Spleen (tissue), 11 donors: ENCODE data around the gene PDIA5. TPM values are rescaled to one million over a fixed set of nuclear protein-coding genes. Genes with fewer than 3 reads are reported as not detected.

Experiments used
- DNase-seq: peaks from one replicate; pipeline ENCODE4 v3.0.0-alpha.2; 2020
- H3K27ac ChIP-seq, 8 donors: fragments of 200-600 bp; sonication (generic) in 7 of 8; 1 replicate in 4 of 8; 2 replicates in 4 of 8; pipeline versions ENCODE4 v1.5.0 to v1.8.0; 2016 to 2021; ENCODE audit warnings: inconsistent platforms in 4 of 8, mild to moderate bottlenecking in 4 of 8, moderate library complexity in 1 of 8
- H3K27me3 ChIP-seq, 7 donors: fragments of 200-600 bp; sonication (generic) in 6 of 7; replicated peaks in 1 of 7; 1 replicate in 4 of 7; 2 replicates in 3 of 7; pipeline versions ENCODE4 v1.5.0 to v1.8.0; 2016 to 2021; ENCODE audit warnings: inconsistent platforms in 3 of 7, mild to moderate bottlenecking in 1 of 7
- H3K36me3 ChIP-seq, 6 donors: fragments of 200-600 bp; sonication (generic) in 5 of 6; 1 replicate in 4 of 6; 2 replicates in 2 of 6; pipeline versions ENCODE4 v1.5.0 to v1.8.0; 2016 to 2021; ENCODE audit warnings: inconsistent platforms in 2 of 6
- H3K4me1 ChIP-seq, 6 donors: fragments of 200-600 bp; sonication (generic) in 5 of 6; 1 replicate in 3 of 6; 2 replicates in 3 of 6; pipeline versions ENCODE4 v1.5.0 to v1.8.0; 2016 to 2021; ENCODE audit warnings: inconsistent platforms in 3 of 6
- H3K4me3 ChIP-seq, 8 donors: fragments of 200-600 bp; sonication (generic) in 7 of 8; 1 replicate in 4 of 8; 2 replicates in 4 of 8; pipeline versions ENCODE4 v1.5.0 to v1.8.0; 2016 to 2021; ENCODE audit warnings: inconsistent platforms in 4 of 8, mild to moderate bottlenecking in 4 of 8, moderate library complexity in 2 of 8
- H3K9me3 ChIP-seq, 8 donors: fragments of 200-600 bp; sonication (generic) in 7 of 8; 1 replicate in 4 of 8; 2 replicates in 4 of 8; pipeline versions ENCODE4 v1.5.0 to v1.8.0; 2016 to 2021; ENCODE audit warnings: inconsistent platforms in 4 of 8
- POLR2A ChIP-seq, 3 donors: fragments of 450-650 bp; IDR thresholded peaks; one replicate each; pipeline ENCODE4 v1.5.1; 2017; ENCODE audit warnings: antibody characterized with exemption in 3 of 3, mild to moderate bottlenecking in 1 of 3
- POLR2AphosphoS5 ChIP-seq, 3 donors: sonication (generic); formaldehyde crosslinking; IDR thresholded peaks; one replicate each; pipeline ENCODE4 v1.5.1; 2017; ENCODE audit warnings: antibody characterized with exemption in 3 of 3
- WGBS, 5 donors: extraction: QIAGEN DNeasy Blood & Tissue Kit in 3 of 5; methylation state at CpG; one replicate each; pipeline versions ENCODE4 v1.1.5 to v1.1.7; 2013 to 2018; 5-methylcytosine and 5-hydroxymethylcytosine counted together
- intact Hi-C: fragments of 100-400 bp; cut with DNase I; formaldehyde crosslinking; loops from one replicate; pipeline ENCODE4 v1.15.0; 2023; ENCODE audit warnings: low total_unique reads
- polyA plus RNA-seq, 3 donors: library from polyadenylated mRNA; stranded (reverse); fragments of 200-250 nt; gene quantifications; one replicate each; pipeline ENCODE4 v1.2.1, GENCODE V29; 2013
- total RNA-seq, 7 donors: library from RNA; depleted of rRNA in 3 of 7; stranded (reverse); fragments of >200 nt in 3 of 7; fragmentation: NEBNext Ultra II Directional in 4 of 7; extraction: Animal tissue kit (Norgen Biotek cat#: 25700) in 4 of 7; gene quantifications; one replicate each; pipeline versions ENCODE4 v1.1.0 to v1.2.1, GENCODE V29; 2016 to 2021
- TF ChIP-seq, protein P1 (sequence below), 11 experiments: fragments of 200-600 bp in 7 of 11; fragments of 450-650 bp in 4 of 11; sonication (generic) in 4 of 11; IDR thresholded peaks in 8 of 11; conservative IDR thresholded peaks in 3 of 11; 1 replicate in 7 of 11; 2 replicates in 4 of 11; pipeline versions ENCODE4 v1.4.0 to v1.8.0; 2016 to 2021; ENCODE audit warnings: antibody characterized with exemption in 11 of 11, inconsistent platforms in 4 of 11, mild to moderate bottlenecking in 1 of 11
- donor health status: healthy with polysubstance abuse.
- donor health status: DM: no; HTN: no; CAD: no; lungs with moderate emphysema.
- donor health status: DM: no; HTN: no; CAD: no.
- donor health status: Bipolar disorder and iron deficiency.
- donor health status: healthy.
- donor health status: DM: no; HTN: no; CAD: no.
- donor health status: DM: yes; HTN: yes; CAD: no.

The PDIA5 gene
- total and polyA plus RNA-seq, 10 donors, result 5.8 to 30.2 (median 19.7) TPM

DNA sequence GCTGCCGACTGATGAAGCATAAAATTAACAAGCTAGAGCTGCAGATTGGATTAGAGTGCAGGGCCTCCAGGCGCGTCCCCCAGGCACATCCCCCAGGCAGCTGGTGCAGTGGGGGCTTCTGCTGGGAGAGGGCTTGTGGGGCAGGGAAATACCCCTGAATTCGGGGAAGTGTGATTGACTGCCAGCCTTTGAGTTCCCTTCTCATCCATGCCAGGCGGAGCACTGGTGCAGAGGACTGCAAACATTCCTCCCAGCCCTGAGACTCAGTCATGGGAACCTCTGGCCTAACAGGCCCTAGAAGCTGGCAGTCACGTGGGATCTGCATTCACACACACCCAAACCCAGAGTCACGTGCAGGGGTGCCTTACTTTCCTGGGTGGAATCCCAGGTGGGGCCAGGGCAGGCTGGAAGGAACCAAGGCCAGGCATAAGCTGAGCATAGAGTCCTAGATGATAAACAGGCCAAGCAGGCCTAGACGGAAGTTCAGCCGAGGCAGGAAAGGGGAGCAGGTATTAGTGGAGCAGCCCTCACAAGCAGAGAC, 88.7 kb downstream of the PDIA5 start:
- intact Hi-C loops, result no loop called here
- no peak for TF ChIP-seq POLR2AphosphoS5 (IDR thresholded peaks at IDR 0.05)
- TF ChIP-seq POLR2A (IDR thresholded peaks at IDR 0.05), result no peak
- TF ChIP-seq, protein P1, sequence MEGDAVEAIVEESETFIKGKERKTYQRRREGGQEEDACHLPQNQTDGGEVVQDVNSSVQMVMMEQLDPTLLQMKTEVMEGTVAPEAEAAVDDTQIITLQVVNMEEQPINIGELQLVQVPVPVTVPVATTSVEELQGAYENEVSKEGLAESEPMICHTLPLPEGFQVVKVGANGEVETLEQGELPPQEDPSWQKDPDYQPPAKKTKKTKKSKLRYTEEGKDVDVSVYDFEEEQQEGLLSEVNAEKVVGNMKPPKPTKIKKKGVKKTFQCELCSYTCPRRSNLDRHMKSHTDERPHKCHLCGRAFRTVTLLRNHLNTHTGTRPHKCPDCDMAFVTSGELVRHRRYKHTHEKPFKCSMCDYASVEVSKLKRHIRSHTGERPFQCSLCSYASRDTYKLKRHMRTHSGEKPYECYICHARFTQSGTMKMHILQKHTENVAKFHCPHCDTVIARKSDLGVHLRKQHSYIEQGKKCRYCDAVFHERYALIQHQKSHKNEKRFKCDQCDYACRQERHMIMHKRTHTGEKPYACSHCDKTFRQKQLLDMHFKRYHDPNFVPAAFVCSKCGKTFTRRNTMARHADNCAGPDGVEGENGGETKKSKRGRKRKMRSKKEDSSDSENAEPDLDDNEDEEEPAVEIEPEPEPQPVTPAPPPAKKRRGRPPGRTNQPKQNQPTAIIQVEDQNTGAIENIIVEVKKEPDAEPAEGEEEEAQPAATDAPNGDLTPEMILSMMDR (IDR thresholded peaks at IDR 0.05 in 8 of 11, conservative IDR thresholded peaks at IDR 0.05 in 3 of 11), result no peak
- peaks cover 0 to 94% (median 26%) of the 10 kb centered on the region in 6 donors for H3K36me3 ChIP-seq
- H3K4me3 ChIP-seq, result no peak overlapping the region
- peaks cover 0 to 25% (median 0%) of the 10 kb centered on the region in 6 donors for H3K4me1 ChIP-seq
- H3K27me3 ChIP-seq, result no peaks in the 10 kb centered on the region
- H3K9me3 ChIP-seq, result peaks cover 0 to 8% (median 0%) of the 10 kb centered on the region in 8 donors
- no peak for DNase-seq
- 87 to 96% (median 93%) methylated on average over 8 to 9 of the region's 9 CpGs for WGBS, 5 donors
- H3K27ac ChIP-seq, result no peak overlapping the region

DNA sequence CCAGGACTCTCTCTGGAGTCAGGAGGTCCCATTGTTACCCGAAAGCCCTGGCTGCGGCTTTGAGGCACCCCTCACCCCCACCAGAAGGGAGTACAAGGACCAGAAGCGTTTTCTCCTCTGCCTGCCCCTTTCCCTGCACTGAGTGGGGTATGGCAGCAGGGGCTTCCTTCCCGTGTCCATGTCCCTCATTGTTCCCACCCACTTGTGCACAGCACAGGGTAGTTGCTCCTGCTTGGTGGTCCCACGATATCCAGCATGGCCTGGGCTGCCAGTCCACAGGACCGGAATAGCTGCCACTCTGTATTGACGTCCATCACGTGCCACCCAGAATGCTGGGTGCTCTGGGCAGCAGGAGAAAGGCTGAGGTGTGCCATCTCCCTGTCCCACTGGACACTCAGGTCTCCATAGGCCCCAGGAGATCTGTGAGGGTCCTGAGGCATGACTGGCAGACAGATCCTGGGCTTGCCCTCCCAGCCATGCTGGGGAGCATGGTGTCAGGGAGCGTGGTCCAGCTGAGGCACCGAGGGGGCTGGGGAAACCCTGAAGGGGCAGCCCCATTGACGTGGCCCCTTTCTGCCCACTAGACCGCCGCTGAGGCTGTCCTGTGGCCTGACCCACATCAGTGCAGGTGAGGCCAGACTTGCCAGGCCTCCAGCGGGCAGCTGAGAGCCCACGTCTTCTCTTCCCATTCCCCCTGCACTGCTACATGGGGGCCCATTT, 89.6 kb downstream of the PDIA5 start:
- intact Hi-C loops, result no loop called here
- TF ChIP-seq POLR2AphosphoS5 (IDR thresholded peaks at IDR 0.05), result peak in 1 of 3 donors; percentile 9
- TF ChIP-seq, protein P1 (IDR thresholded peaks at IDR 0.05 in 8 of 11, conservative IDR thresholded peaks at IDR 0.05 in 3 of 11), result no peak
- H3K4me3 ChIP-seq, result no peak overlapping the region
- H3K36me3 ChIP-seq, result peaks cover 0 to 94% (median 28%) of the 10 kb centered on the region in 6 donors
- no peak overlapping the region for H3K27ac ChIP-seq
- DNase-seq, result no peak
- peaks cover 0 to 6% (median 0%) of the 10 kb centered on the region in 8 donors for H3K9me3 ChIP-seq
- WGBS, 5 donors, result 92 to 96% (median 93%) methylated on average over 13 to 15 of the region's 15 CpGs
- H3K27me3 ChIP-seq, result no peaks in the 10 kb centered on the region
- peaks cover 0 to 25% (median 0%) of the 10 kb centered on the region in 6 donors for H3K4me1 ChIP-seq

GRCh38 chr3:123157209-123157597, 90.4 kb downstream of the PDIA5 start:
- Histone ChIP-seq H3K4me3 (no peak overlapping the region), H3K36me3 (peaks cover 0 to 98% (median 32%) of the 10 kb centered on the region in 6 donors), H3K9me3 (no peaks in the 10 kb centered on the region), H3K4me1 (peaks cover 0 to 25% (median 0%) of the 10 kb centered on the region in 6 donors), H3K27me3 (no peaks in the 10 kb centered on the region), H3K27ac (no peak overlapping the region)
- intact Hi-C loops, result no loop called here
- WGBS, 5 donors, result 86 to 97% (median 89%) methylated on average over 2 of the region's 2 CpGs
- TF ChIP-seq, protein P1 (IDR thresholded peaks at IDR 0.05 in 8 of 11, conservative IDR thresholded peaks at IDR 0.05 in 3 of 11), result no peak
- TF ChIP-seq POLR2AphosphoS5 (IDR thresholded peaks at IDR 0.05), result no peak
- TF ChIP-seq POLR2A (IDR thresholded peaks at IDR 0.05), result no peak
- DNase-seq, result no peak

DNA sequence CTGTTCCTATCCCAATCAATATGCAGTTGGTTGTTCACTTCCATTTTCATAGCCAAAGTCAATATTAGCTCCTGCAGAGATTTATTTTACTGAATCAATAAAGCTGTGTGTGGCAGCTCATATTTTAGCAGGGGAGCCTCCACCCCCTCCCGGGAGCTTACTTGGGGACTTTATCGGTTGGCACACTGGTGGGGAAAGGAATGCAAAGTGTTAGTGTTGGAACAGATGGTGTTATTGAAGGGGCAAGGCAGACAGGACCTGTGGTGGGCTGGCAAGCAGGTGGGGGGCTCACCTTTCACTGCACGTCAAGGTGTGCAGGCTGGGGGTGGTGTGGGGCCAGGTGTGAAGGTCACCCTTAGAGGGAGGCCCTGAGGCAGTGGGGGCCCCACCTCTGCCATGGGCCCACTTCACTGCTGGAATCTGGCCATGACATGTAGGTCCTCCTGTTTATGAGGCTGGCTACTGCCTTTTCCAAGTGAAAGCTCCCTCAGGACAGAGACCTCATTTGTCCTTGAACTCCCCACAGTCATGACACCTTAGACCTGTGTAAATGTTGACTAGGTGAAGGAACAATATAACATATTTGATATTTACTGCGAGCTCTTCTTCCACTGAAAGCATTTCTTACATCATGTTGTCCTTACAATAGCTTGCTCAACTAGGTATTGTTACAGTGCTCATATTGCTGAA, 90.9 kb downstream of the PDIA5 start:
- intact Hi-C loops, result no loop called here
- Histone ChIP-seq H3K9me3 (no peaks in the 10 kb centered on the region), H3K4me3 (no peak overlapping the region), H3K27me3 (no peaks in the 10 kb centered on the region), H3K27ac (no peak overlapping the region), H3K4me1 (peaks cover 0 to 19% (median 0%) of the 10 kb centered on the region in 6 donors), H3K36me3 (peaks cover 0 to 98% (median 33%) of the 10 kb centered on the region in 6 donors)
- no peak for TF ChIP-seq POLR2A (IDR thresholded peaks at IDR 0.05)
- TF ChIP-seq POLR2AphosphoS5 (IDR thresholded peaks at IDR 0.05), result no peak
- TF ChIP-seq, protein P1 (IDR thresholded peaks at IDR 0.05 in 8 of 11, conservative IDR thresholded peaks at IDR 0.05 in 3 of 11), result no peak
- 91 to 92% (median 91%) methylated on average over 4 of the region's 4 CpGs for WGBS, 5 donors
- DNase-seq, result no peak
